SW480 (cell line): ENCODE results near the gene HOXC9.
A peak's percentile ranks its signal among the peaks of the same experiment; 100 is the strongest.

ENCODE experiments used
- DNase-seq: peaks from one replicate; pipeline ENCODE4 v3.0.0-alpha.2; 2016; ENCODE audit warnings: low spot score

Gene HOXC9

DNA sequence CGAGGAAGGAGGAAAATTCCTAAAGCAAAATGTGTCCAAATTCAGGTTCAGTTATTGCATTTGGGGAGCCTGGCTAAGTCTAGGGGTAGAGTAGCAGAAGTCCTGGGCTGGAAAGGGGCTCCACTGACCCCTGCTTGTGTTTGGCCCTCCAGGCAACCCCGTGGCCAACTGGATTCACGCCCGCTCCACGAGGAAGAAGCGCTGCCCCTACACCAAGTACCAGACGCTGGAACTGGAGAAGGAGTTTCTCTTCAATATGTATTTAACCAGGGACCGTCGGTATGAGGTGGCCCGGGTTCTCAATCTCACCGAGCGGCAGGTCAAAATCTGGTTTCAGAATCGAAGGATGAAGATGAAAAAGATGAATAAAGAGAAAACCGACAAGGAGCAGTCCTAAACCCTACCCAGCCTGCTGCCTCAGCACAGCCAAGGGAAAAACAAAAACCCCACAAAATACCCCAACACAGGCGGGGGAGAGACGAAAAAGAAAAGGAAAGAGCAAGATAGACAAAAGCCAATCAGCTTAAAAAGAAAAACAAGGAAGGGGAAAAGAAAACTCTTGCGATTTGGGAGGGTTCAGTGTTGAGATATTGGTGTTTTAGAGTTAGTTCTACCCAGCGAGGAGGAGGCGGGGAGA is 2.4 kb downstream of the HOXC9 start:
- DNase-seq, result no peak

GRCh38 chr12:54002915-54003389 is 3.0 kb downstream of the HOXC9 start:
- no peak for DNase-seq

GRCh38 chr12:54003625-54004024 is 3.7 kb downstream of the HOXC9 start:
- DNase-seq, result no peak

DNA sequence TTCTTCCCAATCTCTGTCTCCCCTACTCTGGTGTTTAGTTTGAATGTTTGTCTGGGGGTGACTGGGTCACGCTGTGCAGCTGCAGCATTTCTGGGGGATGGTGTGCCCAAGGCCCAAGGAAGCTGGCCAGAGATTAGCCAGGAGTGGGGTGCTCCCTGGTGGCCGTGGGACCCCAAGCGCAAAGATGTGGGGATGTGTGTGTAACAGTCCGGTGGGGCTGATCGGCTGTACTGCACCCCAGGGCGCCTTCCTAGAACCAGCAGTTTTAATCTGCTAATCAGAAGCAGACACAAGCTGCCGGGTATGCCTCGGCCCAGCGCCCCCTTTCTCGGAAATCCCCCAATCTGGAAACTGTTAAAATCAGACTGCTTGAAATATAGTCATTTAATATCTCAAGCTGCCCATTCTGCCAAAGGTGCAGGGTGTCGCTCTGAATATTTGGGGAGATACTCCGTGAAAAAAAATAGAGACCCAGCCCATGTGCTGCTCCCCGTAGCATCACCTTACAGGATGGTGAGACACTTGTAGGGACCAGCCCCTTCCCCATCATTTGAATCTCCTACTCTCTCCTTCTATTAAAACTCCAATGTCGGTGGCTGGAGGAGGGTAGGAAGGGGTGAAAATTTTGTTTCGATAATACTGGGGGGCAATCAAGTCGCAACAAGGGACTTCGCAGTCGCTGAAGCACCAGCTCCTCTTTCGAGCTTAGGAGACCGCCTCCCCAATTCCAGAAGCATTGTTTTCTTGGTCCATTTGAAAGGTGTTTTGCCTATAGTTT is 4.3 kb downstream of the HOXC9 start:
- no peak for DNase-seq

DNA sequence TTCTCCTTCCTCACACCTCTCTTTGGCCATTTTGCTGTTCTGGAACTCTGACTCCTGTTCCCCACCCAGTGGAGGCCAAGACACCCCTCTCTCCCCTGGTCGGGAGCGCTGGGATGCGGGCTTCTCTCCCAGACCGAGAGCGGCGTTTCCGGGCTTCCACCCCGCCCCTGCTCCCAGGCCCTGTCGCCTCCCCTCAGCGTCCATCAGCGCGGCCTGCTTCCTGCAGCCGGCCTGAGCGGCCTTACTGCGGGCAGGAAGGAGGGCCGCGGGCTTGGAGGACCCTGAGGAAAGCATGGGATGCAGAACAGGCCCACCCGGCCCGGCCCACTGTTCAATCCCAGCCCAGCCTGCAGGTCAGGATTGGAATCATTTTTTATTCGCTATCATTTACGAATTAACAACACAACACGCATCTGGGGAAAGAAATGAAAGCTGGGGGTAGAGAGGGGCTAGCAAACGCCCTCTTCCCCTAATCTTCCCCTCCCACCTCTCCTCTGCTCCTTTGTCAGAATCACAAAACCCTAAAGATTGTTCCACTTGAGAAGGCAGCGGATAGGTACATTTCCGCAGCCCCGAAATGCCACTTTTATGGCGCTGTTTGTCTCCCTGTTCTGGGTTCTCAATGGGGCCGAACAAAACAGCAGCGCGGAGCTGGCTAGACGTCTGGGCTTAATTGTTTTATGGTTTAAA is 5.0 kb downstream of the HOXC9 start:
- DNase-seq, result no peak

DNA sequence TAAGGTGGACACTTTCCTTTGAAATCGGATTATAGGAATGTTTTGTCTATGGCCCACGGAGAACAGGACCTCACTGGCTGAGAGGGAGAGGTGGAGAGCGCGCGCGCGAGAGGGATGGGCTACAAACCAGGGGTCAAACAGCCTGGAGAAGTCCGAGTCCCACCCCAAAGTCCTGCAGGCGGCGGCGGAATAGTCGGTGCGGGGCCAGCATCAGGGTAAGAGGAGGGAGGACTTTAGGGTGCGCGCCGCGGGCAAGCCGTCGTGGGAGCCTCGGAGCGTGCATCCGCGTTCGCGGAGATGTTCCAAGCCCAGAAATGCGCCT is 5.5 kb downstream of the HOXC9 start:
- no peak for DNase-seq

GRCh38 chr12:54005853-54006558 is 6.0 kb downstream of the HOXC9 start:
- peak; percentile 70 for DNase-seq

DNA sequence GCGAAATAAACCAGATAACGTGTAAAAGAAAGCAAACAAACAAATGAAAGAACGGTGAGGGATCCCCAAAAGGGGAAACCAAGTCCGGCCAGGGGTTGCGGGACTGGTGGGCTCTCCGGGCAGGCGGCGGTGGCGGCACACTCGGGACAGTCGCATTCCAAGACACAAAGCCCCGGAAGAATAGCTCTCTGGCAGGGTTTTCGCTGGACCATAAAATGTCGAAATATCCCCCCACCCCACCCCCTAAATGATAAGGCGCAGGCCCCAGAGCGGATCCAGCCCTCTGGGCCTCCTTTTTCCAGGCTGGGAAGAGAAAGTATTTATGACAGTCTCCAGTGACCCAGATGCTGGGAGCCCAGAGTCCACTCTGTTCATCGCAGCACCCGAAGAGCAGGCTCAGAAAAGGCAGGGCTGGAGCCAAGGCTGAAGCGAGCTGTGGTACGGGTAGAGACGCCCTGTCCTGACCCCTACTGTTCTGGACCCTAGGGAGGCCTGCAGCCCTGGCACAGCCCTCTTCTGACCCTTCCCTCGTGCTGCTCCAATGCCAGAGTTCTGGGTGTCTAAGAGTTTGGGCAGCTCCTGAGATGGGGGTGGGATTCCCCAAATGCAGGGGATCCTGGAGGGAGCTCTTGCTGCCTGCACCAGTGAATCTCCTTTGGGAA is 6.7 kb downstream of the HOXC9 start:
- DNase-seq, result no peak

DNA sequence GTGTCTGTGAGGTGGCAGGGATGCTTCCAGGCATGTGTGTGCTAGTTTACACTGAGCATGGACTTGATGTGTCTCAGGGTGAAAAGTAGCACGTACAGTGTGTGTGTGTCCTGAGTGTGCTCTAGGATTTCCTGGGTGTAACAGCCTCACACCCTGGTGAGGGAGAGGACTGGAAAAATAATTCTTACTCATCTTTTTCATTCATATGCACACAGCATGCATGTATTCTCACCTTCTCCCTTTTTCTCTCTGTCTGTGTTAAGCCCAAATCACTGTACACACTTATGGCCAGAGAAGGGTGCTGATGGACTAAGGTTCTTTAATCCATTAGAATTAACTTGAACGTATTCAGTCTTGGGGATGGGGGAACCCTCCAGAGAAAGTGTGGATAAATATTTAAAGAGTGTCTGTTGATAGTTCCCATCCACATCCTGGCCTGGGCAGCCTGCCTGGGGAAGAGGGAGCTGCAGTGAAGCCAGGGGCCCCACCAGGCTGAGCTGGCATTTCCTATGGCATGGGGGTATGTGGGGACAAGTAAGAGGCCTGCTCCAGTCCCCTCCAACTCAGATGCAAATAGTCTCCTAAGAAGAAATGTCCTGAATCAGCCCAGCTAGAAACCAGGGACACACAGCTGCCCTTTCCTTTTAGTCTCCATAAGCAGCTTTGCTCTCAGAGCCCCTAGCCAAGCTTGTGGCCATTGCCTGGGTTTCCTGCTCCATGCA is 7.7 kb downstream of the HOXC9 start:
- DNase-seq, result no peak

DNA sequence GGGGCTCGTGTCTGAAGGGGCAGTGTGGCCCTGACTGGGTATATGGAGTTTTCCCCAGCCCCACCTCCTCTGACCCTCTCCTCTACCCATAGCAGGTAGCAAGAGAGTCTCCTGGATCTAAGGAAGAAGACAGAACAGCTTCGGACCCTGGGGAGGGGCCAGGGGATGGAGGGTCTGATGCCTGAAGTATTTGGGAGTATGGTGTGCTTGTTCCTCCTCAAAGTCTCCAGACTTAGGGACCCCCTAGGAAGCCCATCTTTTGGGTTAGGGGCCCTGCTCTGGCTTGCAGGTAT is 8.2 kb downstream of the HOXC9 start:
- DNase-seq, result no peak

GRCh38 chr12:54009171-54010052 is 9.5 kb downstream of the HOXC9 start:
- peak; percentile 60 for DNase-seq

- DNase-seq, result no peak
These were observed 10.4 kb downstream of the HOXC9 start for GRCh38 chr12:54010053-54010971.

- DNase-seq, result no peak
These were observed 11.2 kb downstream of the HOXC9 start for GRCh38 chr12:54010972-54011664.

GRCh38 chr12:54011665-54012532 is 11.9 kb downstream of the HOXC9 start:
- no peak for DNase-seq

DNA sequence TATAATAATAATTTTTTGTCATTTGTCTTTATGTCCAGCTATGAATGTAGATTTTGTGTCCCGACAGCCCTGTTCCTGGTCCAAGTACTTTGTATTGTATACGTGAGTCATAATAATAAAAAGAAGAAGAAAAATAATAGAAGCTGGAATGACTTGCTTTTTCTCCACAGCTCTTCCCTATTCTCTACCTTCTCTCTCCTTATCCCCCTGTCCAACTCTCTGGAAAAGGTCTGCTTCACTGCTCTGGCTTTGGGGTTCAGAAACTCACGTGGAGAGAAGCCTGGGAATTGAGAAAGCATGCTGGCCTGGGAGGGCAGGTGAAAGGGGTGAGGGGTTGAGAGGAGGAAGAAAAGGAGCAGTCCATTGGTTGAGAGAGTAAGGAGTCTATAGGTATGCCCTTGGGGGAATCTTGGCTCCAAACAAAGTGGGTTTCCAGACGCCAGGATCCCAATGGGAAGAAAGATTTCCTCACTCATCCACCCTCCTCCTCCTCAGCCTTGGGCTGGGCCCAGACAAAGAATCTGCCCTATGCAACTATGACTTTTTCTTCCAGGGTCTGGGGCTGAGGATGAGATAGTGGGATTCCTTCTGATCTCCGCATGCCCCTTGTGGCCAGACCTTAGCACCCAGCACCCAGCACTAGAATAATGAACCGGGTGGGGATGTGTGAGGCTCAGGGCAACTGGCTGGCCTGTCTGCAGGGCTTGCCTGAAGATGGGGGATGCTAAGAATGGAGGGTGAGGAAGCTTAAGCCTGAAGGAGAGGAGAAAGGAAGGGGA is 12.9 kb downstream of the HOXC9 start:
- DNase-seq, result no peak

- no peak for DNase-seq
These were observed 14.5 kb downstream of the HOXC9 start for GRCh38 chr12:54014377-54015017.
